SU-DHL-6 (cell line): ENCODE results near the gene RNF220.

Experiments used
- H2AFZ ChIP-seq: fragments of 200-600 bp; sonication (generic); 2 replicates; pipeline ENCODE4 v1.6.1; 2014; ENCODE audit warnings: low read depth, mild to moderate bottlenecking, moderate library complexity, mixed read lengths, antibody characterized with exemption, low read length; ENCODE audit not compliant: severe bottlenecking
- H3F3A ChIP-seq: fragments of 200-600 bp; shearing (Covaris generic); 2 replicates; pipeline ENCODE4 v1.6.0; 2016; ENCODE audit warnings: antibody characterized with exemption, mild to moderate bottlenecking; ENCODE audit not compliant: insufficient read depth
- H3K27ac ChIP-seq: fragments of 200-600 bp; sonication (generic); 2 replicates; pipeline ENCODE4 v1.5.1; 2016; ENCODE audit warnings: low read depth, mild to moderate bottlenecking, low read length, moderate library complexity, mixed read lengths
- H3K27me3 ChIP-seq: fragments of 200-600 bp; sonication (generic), shearing (Covaris generic); 2 replicates; pipeline ENCODE4 v1.6.0; 2014; ENCODE audit warnings: mild to moderate bottlenecking, low read length
- H3K36me3 ChIP-seq: fragments of 200-600 bp; sonication (generic); 2 replicates; pipeline ENCODE4 v1.6.1; 2014; ENCODE audit warnings: mild to moderate bottlenecking, low read length, mixed read lengths
- H3K4me2 ChIP-seq: fragments of 300-600, 200-600 bp; shearing (Covaris generic), sonication (generic); 2 replicates; pipeline ENCODE4 v1.6.0; 2014; ENCODE audit warnings: low read length, low read depth, mild to moderate bottlenecking; ENCODE audit not compliant: poor library complexity, severe bottlenecking
- H3K4me3 ChIP-seq: fragments of 200-600 bp; sonication (generic); 2 replicates; pipeline ENCODE4 v1.5.1; 2014; ENCODE audit warnings: antibody characterized with exemption, low read length, mild to moderate bottlenecking, mixed read lengths; ENCODE audit not compliant: insufficient read depth, poor library complexity, severe bottlenecking
- H3K79me2 ChIP-seq: fragments of 200-600 bp; sonication (generic); 2 replicates; pipeline ENCODE4 v1.6.1; 2014; ENCODE audit warnings: mild to moderate bottlenecking, low read length, moderate library complexity; ENCODE audit not compliant: insufficient read depth
- H3K9ac ChIP-seq: fragments of 200-600 bp; sonication (generic); 2 replicates; pipeline ENCODE4 v1.7.0; 2014; ENCODE audit warnings: mild to moderate bottlenecking, low read length
- H3K9me2 ChIP-seq: fragments of 200-600 bp; sonication (generic); replicated peaks from 2 replicates; pipeline ENCODE4 v1.6.1; 2014; ENCODE audit warnings: low read length; ENCODE audit not compliant: insufficient read depth
- H3K9me3 ChIP-seq: fragments of 200-600 bp; sonication (generic); 2 replicates; pipeline ENCODE4 v1.6.1; 2014; ENCODE audit warnings: low read length, mixed read lengths; ENCODE audit not compliant: insufficient read depth
- H4K20me1 ChIP-seq: fragments of 200-600 bp; sonication (generic); 2 replicates; pipeline ENCODE4 v1.6.1; 2014; ENCODE audit warnings: low read depth, mild to moderate bottlenecking, antibody characterized with exemption, low read length, moderate library complexity, mixed read lengths
- CTCF ChIP-seq: fragments of 200-600 bp; sonication (generic); IDR thresholded peaks from one replicate; pipeline ENCODE4 v1.5.1; 2017; ENCODE audit warnings: antibody characterized with exemption, mild to moderate bottlenecking, low read length, moderate library complexity; ENCODE audit not compliant: insufficient read depth, poor library complexity, severe bottlenecking
- EZH2phosphoT487 ChIP-seq: fragments of 200-600 bp; sonication (generic), shearing (Covaris generic); conservative IDR thresholded peaks from 2 replicates; pipeline ENCODE4 v1.6.1; 2018; ENCODE audit warnings: mild to moderate bottlenecking, antibody characterized with exemption, low read length, moderate library complexity, mixed read lengths

The RNF220 gene

DNA sequence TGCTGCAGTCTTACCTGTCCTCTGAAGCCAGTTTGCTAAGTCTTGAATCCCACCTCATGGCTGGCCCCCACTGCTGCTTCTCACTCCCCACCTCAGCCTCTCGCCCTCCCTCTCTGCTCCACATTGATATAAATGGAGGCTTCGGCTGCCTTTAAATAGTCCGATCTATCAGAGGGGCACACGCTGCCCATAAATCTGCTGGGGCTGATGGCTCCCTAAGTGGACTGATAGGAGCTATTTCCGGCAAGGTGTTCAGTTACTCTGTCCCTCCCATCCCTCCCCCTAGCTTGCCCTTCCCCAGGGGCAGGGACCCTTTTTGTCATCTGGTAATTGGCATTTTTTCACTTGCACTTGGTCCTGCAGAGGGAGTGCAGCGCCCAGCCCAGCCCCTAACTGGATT lies 160.8 kb downstream of the RNF220 start:
- no peak overlapping the region for H3K4me2 ChIP-seq
- H3K27me3 ChIP-seq, result no peaks in the 10 kb centered on the region
- H3K9me2 ChIP-seq, result no peaks in the 10 kb centered on the region
- H3K9ac ChIP-seq, result no peak overlapping the region
- no peaks in the 10 kb centered on the region for H3F3A ChIP-seq
- no peak for TF ChIP-seq CTCF
- TF ChIP-seq EZH2phosphoT487, result no peak
- no peaks in the 10 kb centered on the region for H4K20me1 ChIP-seq
- H3K4me3 ChIP-seq, result no peak overlapping the region
- no peaks in the 10 kb centered on the region for H3K9me3 ChIP-seq
- no peaks in the 10 kb centered on the region for H3K79me2 ChIP-seq
- H2AFZ ChIP-seq, result no peak overlapping the region
- no peak overlapping the region for H3K27ac ChIP-seq
- no peaks in the 10 kb centered on the region for H3K36me3 ChIP-seq

DNA sequence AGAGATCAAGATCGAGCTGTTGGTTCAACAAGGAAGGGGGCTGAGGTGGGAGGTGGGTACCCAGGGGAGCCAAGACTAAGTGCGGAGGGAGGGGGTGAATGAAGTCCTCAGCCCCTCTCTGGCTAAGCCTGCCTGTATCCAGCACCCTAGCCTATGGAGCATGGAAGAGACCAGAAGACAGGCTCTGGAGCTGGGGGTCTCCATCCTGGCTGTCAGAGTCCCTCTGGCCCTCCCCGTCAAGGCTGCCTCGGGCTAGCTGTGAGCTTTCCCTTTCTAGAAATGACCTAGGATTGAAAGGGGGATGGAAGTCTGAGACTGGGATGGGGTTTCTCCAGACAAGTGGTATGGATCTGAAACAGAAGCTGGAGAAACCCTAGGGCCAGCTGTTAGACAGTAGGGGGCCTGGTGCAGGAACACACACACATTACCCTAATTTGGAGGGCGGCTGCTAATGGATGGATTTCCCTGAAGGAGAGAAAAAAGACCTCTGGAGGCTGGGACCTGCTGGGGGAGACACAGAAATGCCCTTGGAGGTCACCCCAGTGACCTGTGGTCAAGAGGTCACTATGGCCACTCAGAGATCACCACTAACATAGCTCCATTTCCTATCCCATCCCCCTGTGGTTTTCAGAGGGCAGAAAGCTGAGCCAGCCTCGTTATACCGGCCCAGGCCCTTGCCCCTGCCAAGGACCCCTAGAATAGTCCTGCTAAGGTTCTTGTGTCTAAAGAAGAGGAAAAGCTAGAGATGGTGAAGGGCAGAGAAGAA lies 161.4 kb downstream of the RNF220 start:
- Histone ChIP-seq H3K9me3 (no peaks in the 10 kb centered on the region), H3K27ac (no peak overlapping the region), H3K27me3 (no peaks in the 10 kb centered on the region), H3K4me2 (no peak overlapping the region), H4K20me1 (no peaks in the 10 kb centered on the region), H3F3A (no peaks in the 10 kb centered on the region), H3K36me3 (no peaks in the 10 kb centered on the region), H3K9ac (no peak overlapping the region), H3K79me2 (no peaks in the 10 kb centered on the region), H2AFZ (no peak overlapping the region), H3K4me3 (no peak overlapping the region), H3K9me2 (no peaks in the 10 kb centered on the region)
- no peak for TF ChIP-seq EZH2phosphoT487
- TF ChIP-seq CTCF, result no peak

DNA sequence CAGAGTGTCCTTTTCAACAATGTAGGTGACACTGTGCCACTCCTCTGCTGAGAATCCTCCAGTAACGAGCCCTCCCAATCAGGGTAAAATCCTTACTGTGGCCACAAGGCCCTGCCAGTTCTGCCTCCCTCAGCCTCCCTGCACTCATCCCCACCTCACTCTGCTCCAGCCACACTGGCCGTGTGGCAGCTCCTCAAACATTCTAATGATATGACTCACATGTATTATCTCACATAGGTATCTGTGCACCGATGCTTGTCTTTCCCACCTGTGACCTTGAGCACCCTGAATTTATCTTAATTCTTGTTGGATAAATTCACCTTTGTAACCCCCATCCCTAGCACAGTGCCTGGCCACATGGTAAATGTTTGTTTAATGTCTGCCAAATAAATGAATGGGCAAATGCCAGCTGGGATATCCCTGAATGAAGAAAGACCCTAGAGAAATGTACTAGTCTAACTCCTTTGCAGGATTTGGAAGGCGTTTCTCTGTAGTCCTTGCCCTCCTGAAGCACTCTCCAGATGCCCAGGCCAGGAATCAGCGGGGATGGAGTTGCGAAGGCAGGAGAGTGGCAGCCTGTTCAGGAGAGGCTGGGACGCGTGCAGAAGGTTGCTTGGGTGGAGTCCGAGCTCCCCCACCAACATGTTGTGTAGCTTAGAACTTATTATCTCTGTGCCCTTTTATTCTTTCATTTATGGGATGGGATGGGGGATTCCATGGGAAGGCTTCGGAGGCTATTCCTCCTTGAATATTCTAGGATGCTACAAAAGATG lies 163.3 kb downstream of the RNF220 start:
- no peaks in the 10 kb centered on the region for H3K9me2 ChIP-seq
- no peaks in the 10 kb centered on the region for H3K36me3 ChIP-seq
- no peak overlapping the region for H3K27ac ChIP-seq
- H4K20me1 ChIP-seq, result no peaks in the 10 kb centered on the region
- no peak overlapping the region for H2AFZ ChIP-seq
- no peaks in the 10 kb centered on the region for H3K9me3 ChIP-seq
- H3K79me2 ChIP-seq, result no peaks in the 10 kb centered on the region
- H3K27me3 ChIP-seq, result no peaks in the 10 kb centered on the region
- H3F3A ChIP-seq, result no peaks in the 10 kb centered on the region
- no peak for TF ChIP-seq EZH2phosphoT487
- no peak for TF ChIP-seq CTCF
- H3K9ac ChIP-seq, result no peak overlapping the region
- H3K4me2 ChIP-seq, result no peak overlapping the region
- no peak overlapping the region for H3K4me3 ChIP-seq
